B cell (primary cell): ENCODE results near the gene SEMA6C. TPM values are rescaled to one million over a fixed set of nuclear protein-coding genes. Genes with fewer than 3 reads are reported as not detected.
A peak's percentile ranks its signal among the peaks of the same experiment; 100 is the strongest.

Source experiments
- ATAC-seq: fragments of 200-7000 bp; cut with Tn5 transposase; one replicate; pipeline ENCODE4 v1.10.0; 2021; ENCODE audit warnings: low read depth, mild to moderate bottlenecking, moderate number of reproducible peaks, moderate library complexity
- CTCF ChIA-PET: fragments of 350-600 bp; sonication (Branson Sonifier 250); formaldehyde crosslinking; loops from one replicate; lab custom pipeline; 2021; ENCODE audit warnings: antibody characterized with exemption, inconsistent platforms; lab: Charles Lee
- POLR2A ChIA-PET: fragments of 350-600 bp; sonication (Branson Sonifier 250); formaldehyde crosslinking; loops from one replicate; lab custom pipeline; 2021; ENCODE audit warnings: antibody characterized with exemption; lab: Charles Lee
- DNase-seq: peaks from one replicate; pipeline ENCODE4 v3.0.0; 2013
- H2AFZ ChIP-seq: 2 replicates; pipeline ENCODE4 v1.6.1; 2012; ENCODE audit warnings: mild to moderate bottlenecking, low read depth, low read length; ENCODE audit not compliant: insufficient read depth, poor library complexity, severe bottlenecking
- H3K27ac ChIP-seq, 2 donors: 1 replicate in 1 of 2; 2 replicates in 1 of 2; pipeline ENCODE4 v1.5.1; 2012 to 2013; ENCODE audit warnings: low read length in 2 of 2, mild to moderate bottlenecking in 2 of 2, moderate library complexity in 1 of 2
- H3K27me3 ChIP-seq, 4 experiments: fragments of 200-600 bp in 1 of 4; sonication (generic) in 1 of 4; replicated peaks in 1 of 4; 1 replicate in 2 of 4; 2 replicates in 2 of 4; pipeline versions ENCODE4 v1.6.1 to v1.7.0; 2013 to 2016; ENCODE audit warnings: low read length in 3 of 4, mild to moderate bottlenecking in 2 of 4, mixed read lengths in 1 of 4, moderate library complexity in 1 of 4; ENCODE audit not compliant: insufficient read depth in 4 of 4, control insufficient read depth in 3 of 4; ENCODE audit errors: control extremely low read depth in 1 of 4
- H3K36me3 ChIP-seq, 2 experiments: replicated peaks in 1 of 2; 1 replicate in 1 of 2; 2 replicates in 1 of 2; pipeline versions ENCODE4 v1.6.1 to v1.7.1; 2013; ENCODE audit warnings: low read length in 1 of 2; ENCODE audit not compliant: insufficient read depth in 2 of 2, control insufficient read depth in 1 of 2; ENCODE audit errors: control extremely low read depth in 1 of 2, extremely low read depth in 1 of 2
- H3K4me1 ChIP-seq, 2 donors: fragments of 200-600 bp in 1 of 2; sonication (generic) in 1 of 2; 1 replicate in 1 of 2; 2 replicates in 1 of 2; pipeline versions ENCODE4 v1.5.1 to v1.6.1; 2013 to 2017; ENCODE audit warnings: low read length in 2 of 2; ENCODE audit not compliant: control insufficient read depth in 2 of 2, insufficient read depth in 2 of 2
- H3K4me2 ChIP-seq: replicated peaks from 2 replicates; pipeline ENCODE3; 2012; ENCODE audit warnings: mild to moderate bottlenecking, low read depth, low read length; ENCODE audit not compliant: poor library complexity, severe bottlenecking
- H3K4me3 ChIP-seq, 5 experiments: fragments of 200-600 bp in 1 of 5; sonication (generic) in 1 of 5; 1 replicate in 3 of 5; 2 replicates in 2 of 5; pipeline versions ENCODE4 v1.5.1 to v1.7.0; 2011 to 2016; ENCODE audit warnings: low read length in 4 of 5, mild to moderate bottlenecking in 4 of 5, low read depth in 2 of 5, control low read depth in 1 of 5, moderate library complexity in 1 of 5; ENCODE audit not compliant: insufficient read depth in 1 of 5; ENCODE audit errors: control extremely low read depth in 1 of 5, extremely low read depth in 1 of 5
- H3K79me2 ChIP-seq: fragments of 200-600 bp; sonication (generic); one replicate; pipeline ENCODE4 v1.6.0; 2016; ENCODE audit warnings: low read length; ENCODE audit not compliant: control insufficient read depth, insufficient read depth
- H3K9ac ChIP-seq: fragments of 200-600 bp; sonication (generic); 2 replicates; pipeline ENCODE4 v1.6.1; 2017; ENCODE audit warnings: mild to moderate bottlenecking, low read length, moderate library complexity
- H3K9me3 ChIP-seq, 3 donors: one replicate each; pipeline versions ENCODE4 v1.6.1 to v1.7.1; 2013; ENCODE audit warnings: low read length in 2 of 3; ENCODE audit not compliant: control insufficient read depth in 2 of 3, insufficient read depth in 1 of 3; ENCODE audit errors: control extremely low read depth in 1 of 3
- H4K20me1 ChIP-seq: 2 replicates; pipeline ENCODE4 v1.6.0; 2012; ENCODE audit warnings: mild to moderate bottlenecking, low read length; ENCODE audit not compliant: insufficient read depth, control insufficient read depth, poor library complexity, severe bottlenecking
- H3K27ac Mint-ChIP-seq: one replicate; pipeline ENCODE4 v1.8.0; 2021; ENCODE audit warnings: mixed read lengths
- H3K27me3 Mint-ChIP-seq: one replicate; pipeline ENCODE4 v1.8.0; 2021; ENCODE audit warnings: mixed read lengths
- H3K4me1 Mint-ChIP-seq: one replicate; pipeline ENCODE4 v1.8.0; 2021; ENCODE audit warnings: mixed read lengths
- H3K4me3 Mint-ChIP-seq: one replicate; pipeline ENCODE4 v1.8.0; 2021; ENCODE audit warnings: mixed read lengths
- H3K9me3 Mint-ChIP-seq: one replicate; pipeline ENCODE4 v1.8.0; 2022; ENCODE audit warnings: mixed read lengths; ENCODE audit not compliant: insufficient read depth
- CTCF ChIP-seq: fragments of 200-600 bp; IDR thresholded peaks from one replicate; pipeline ENCODE4 v1.8.0; 2022; ENCODE audit warnings: antibody characterized with exemption, mild to moderate bottlenecking
- EZH2 ChIP-seq: IDR thresholded peaks from 2 replicates; pipeline ENCODE4 v1.6.1; 2012; ENCODE audit warnings: borderline replicate concordance, low read depth, mild to moderate bottlenecking, moderate library complexity, low read length; ENCODE audit not compliant: insufficient read depth, poor library complexity, severe bottlenecking
- WGBS: methylation state at CpG from one replicate; pipeline ENCODE4 v1.1.5; 2013; ENCODE audit warnings: missing lambda C conversion rate; ENCODE audit not compliant: insufficient coverage; 5-methylcytosine and 5-hydroxymethylcytosine counted together
- intact Hi-C: fragments of 100-400 bp; cut with micrococcal nuclease; formaldehyde crosslinking; loops from one replicate; pipeline ENCODE4 v1.10.0; 2022
- polyA plus RNA-seq: library from polyadenylated mRNA; depleted of rRNA; stranded (reverse); fragments of >200 nt; gene quantifications from 2 replicates; pipeline ENCODE4 v1.2.3, GENCODE V29; 2012
- total RNA-seq, 2 donors: library from RNA; stranded (reverse); fragments of 120-200 nt in 1 of 2; gene quantifications; 1 replicate in 1 of 2; 2 replicates in 1 of 2; pipeline versions ENCODE4 v1.2.3 to v1.2.4, GENCODE V29; 2013 to 2022

SEMA6C gene
- total and polyA plus RNA-seq, 2 donors (not counting 1 experiment from before 2014, with no cell fraction given), result 0.86 to 1.3 TPM

- DNase-seq (no peak), ATAC-seq (no peak)
- Mint-ChIP-seq H3K27me3 (peaks cover 9% of the 10 kb centered on the region), H3K27ac (no peak overlapping the region), H3K4me1 (peaks cover 23% of the 10 kb centered on the region), H3K9me3 (no peaks in the 10 kb centered on the region), H3K4me3 (peak overlapping the region; percentile 94)
- WGBS, result 0% methylated on average over 1 of the region's 7 CpGs
- H3K27me3 ChIP-seq, result peaks cover 0 to 20% (median 8%) of the 10 kb centered on the region in 4 experiments
- TF ChIP-seq CTCF, result no peak
- TF ChIP-seq EZH2, result no peak
- H3K79me2 ChIP-seq, result no peaks in the 10 kb centered on the region
- peak overlapping the region; percentile 59 to 86 (median 84) for H3K4me3 ChIP-seq
- peaks cover 0 to 8% (median 0%) of the 10 kb centered on the region in 3 donors for H3K9me3 ChIP-seq
- no peaks in the 10 kb centered on the region for H3K36me3 ChIP-seq
- H3K9ac ChIP-seq, result peak overlapping the region; percentile 85
- intact Hi-C loops, result loop anchor here (2.0 kb wide), 1 partner anchor 76 kb away; the partner anchor contains the start of gene GABPB2
- peak overlapping the region; percentile 98 for H3K4me2 ChIP-seq
- peak overlapping the region; percentile 99 for H2AFZ ChIP-seq
- peaks cover 15 to 19% of the 10 kb centered on the region in 2 donors for H3K4me1 ChIP-seq
- CTCF ChIA-PET, result interaction anchor here (1.2 to 2.2 kb wide), 3 partner anchors 10 to 76 kb away, joined by 3 to 12 read pairs (median 12); partner anchors contain the start of genes GABPB2 and TNFAIP8L2
- no peak overlapping the region for H3K27ac ChIP-seq
- H4K20me1 ChIP-seq, result no peaks in the 10 kb centered on the region
- POLR2A ChIA-PET, result no interaction called here
Observed at GRCh38 chr1:151147132-151147503, 687 bp upstream of the SEMA6C start.

- peak overlapping the region; percentile 99 for H2AFZ ChIP-seq
- H3K9ac ChIP-seq, result peak overlapping the region; percentile 85
- H4K20me1 ChIP-seq, result no peaks in the 10 kb centered on the region
Observed at GRCh38 chr1:151146072-151146411, 389 bp downstream of the SEMA6C start.

More at GRCh38 chr1:151146072-151146411, 389 bp downstream of the SEMA6C start:
- Histone ChIP-seq H3K27ac (peak overlapping the region in 1 of 2 donors; percentile 43), H3K27me3 (peaks cover 0 to 20% (median 8%) of the 10 kb centered on the region in 4 experiments), H3K4me3 (peak overlapping the region; percentile 45 to 86 (median 84)), H3K4me2 (peak overlapping the region; percentile 98), H3K9me3 (peaks cover 0 to 8% (median 0%) of the 10 kb centered on the region in 3 donors), H3K36me3 (no peaks in the 10 kb centered on the region), H3K4me1 (peaks cover 15 to 19% of the 10 kb centered on the region in 2 donors), H3K79me2 (no peaks in the 10 kb centered on the region)
- H3K9me3 Mint-ChIP-seq, result no peaks in the 10 kb centered on the region
- 3% methylated on average over 26 of the region's 26 CpGs for WGBS
- H3K4me3 Mint-ChIP-seq, result peak overlapping the region; percentile 94
- POLR2A ChIA-PET, result no interaction called here
- H3K27ac Mint-ChIP-seq, result peak overlapping the region; percentile 20
- intact Hi-C loops, result loop anchor here (1.0 to 2.0 kb wide), 5 partner anchors 10 to 167 kb away; partner anchors contain the start of genes GABPB2, SCNM1 and TNFAIP8L2
- peaks cover 9% of the 10 kb centered on the region for H3K27me3 Mint-ChIP-seq
- CTCF ChIA-PET, result interaction anchor here (1.2 to 1.9 kb wide), 2 partner anchors 46 to 75 kb away, joined by 3 to 12 read pairs; partner anchors contain the start of gene GABPB2
- peak; percentile 2 for ATAC-seq
- peaks cover 23% of the 10 kb centered on the region for H3K4me1 Mint-ChIP-seq
- DNase-seq, result no peak
- TF ChIP-seq CTCF (no peak), EZH2 (no peak)
